HepG2 (cell line): ENCODE results near the gene SALL2. TPM values are rescaled to one million over a fixed set of nuclear protein-coding genes. Genes with fewer than 3 reads are reported as not detected.

Source experiments
- CEBPB ChIP-seq: IDR thresholded peaks from 2 replicates; pipeline ENCODE4 v1.6.1; 2011; ENCODE audit warnings: low read depth, low read length, improper control_type of control experiment, borderline replicate concordance
- IRX3 ChIP-seq: sonication (generic); formaldehyde crosslinking; IDR thresholded peaks from 2 replicates; pipeline ENCODE4 v1.8.1; 2023; ENCODE audit warnings: mild to moderate bottlenecking, low read depth, missing genetic modification reagents, borderline replicate concordance
- KDM4B ChIP-seq: sonication (generic); formaldehyde crosslinking; IDR thresholded peaks from 2 replicates; pipeline ENCODE4 v1.4.0; 2020; ENCODE audit warnings: missing genetic modification reagents
- SKI ChIP-seq: fragments of 450-650 bp; IDR thresholded peaks from one replicate; pipeline ENCODE4 v1.6.1; 2018; ENCODE audit warnings: mild to moderate bottlenecking; ENCODE audit not compliant: partially characterized antibody
- SMAD9 ChIP-seq: sonication (generic); formaldehyde crosslinking; IDR thresholded peaks from 2 replicates; pipeline ENCODE4 v1.5.1; 2020; ENCODE audit warnings: mild to moderate bottlenecking, missing genetic modification reagents
- SMARCE1 ChIP-seq: fragments of 450-650 bp; IDR thresholded peaks from 2 replicates; pipeline ENCODE4 v1.6.1; 2017; ENCODE audit warnings: borderline replicate concordance
- TOE1 ChIP-seq: sonication (generic); formaldehyde crosslinking; IDR thresholded peaks from 2 replicates; pipeline ENCODE4 v1.4.0; 2020; ENCODE audit warnings: mild to moderate bottlenecking, missing genetic modification reagents
- YY1 ChIP-seq: IDR thresholded peaks from 2 replicates; pipeline ENCODE4 v1.6.1; 2011; ENCODE audit warnings: low read length, low read depth, moderate library complexity, mild to moderate bottlenecking; ENCODE audit not compliant: insufficient read depth, insufficient replicate concordance
- ZC3H4 ChIP-seq: sonication (generic); formaldehyde crosslinking; IDR thresholded peaks from 2 replicates; pipeline ENCODE4 v1.4.0; 2020; ENCODE audit warnings: missing genetic modification reagents, borderline replicate concordance
- ZNF512B ChIP-seq: sonication (generic); formaldehyde crosslinking; IDR thresholded peaks from 2 replicates; pipeline ENCODE4 v1.5.1; 2020; ENCODE audit warnings: missing genetic modification reagents, mild to moderate bottlenecking, borderline replicate concordance
- ZNF513 ChIP-seq: sonication (generic); formaldehyde crosslinking; conservative IDR thresholded peaks from 2 replicates; pipeline ENCODE4 v1.5.0; 2020; ENCODE audit warnings: missing genetic modification reagents
- ZNF543 ChIP-seq: sonication (generic); formaldehyde crosslinking; IDR thresholded peaks from 2 replicates; pipeline ENCODE4 v1.4.0; 2020; ENCODE audit warnings: mild to moderate bottlenecking, missing genetic modification reagents
- polyA plus RNA-seq, 8 experiments: library from polyadenylated mRNA; depleted of rRNA in 3 of 8; stranded (reverse) in 7 of 8; unstranded in 1 of 8; fragments of >200 nt; fragmentation: Illumina TruSeq in 4 of 8; extraction: Trizol in 4 of 8; gene quantifications; 2 replicates each; pipeline versions ENCODE4 v1.2.1 to v1.2.3, GENCODE V29; 2011 to 2016; ENCODE audit warnings: low read depth in 4 of 8, missing spikeins in 1 of 8, mixed read lengths in 1 of 8; ENCODE audit not compliant: insufficient read depth in 1 of 8
- total RNA-seq, 5 experiments: library from RNA; depleted of rRNA; stranded (reverse); fragments of >200 nt; fragmentation: Illumina TruSeq; extraction: Trizol; gene quantifications; 2 replicates each; pipeline ENCODE4 v1.2.3, GENCODE V29; 2016; ENCODE audit warnings: low read depth in 1 of 5
- TF ChIP-seq, protein P1 (sequence below): sonication (generic); formaldehyde crosslinking; IDR thresholded peaks from 2 replicates; pipeline ENCODE4 v1.5.1; 2020; ENCODE audit warnings: mild to moderate bottlenecking, missing genetic modification reagents, moderate library complexity
- TF ChIP-seq, protein P2 (sequence below): sonication (generic); formaldehyde crosslinking; IDR thresholded peaks from 2 replicates; pipeline ENCODE4 v1.4.0; 2020; ENCODE audit warnings: missing genetic modification reagents
- TF ChIP-seq, protein P3 (sequence below): sonication (generic); formaldehyde crosslinking; IDR thresholded peaks from 2 replicates; pipeline ENCODE4 v1.4.0; 2020; ENCODE audit warnings: missing genetic modification reagents

The SALL2 gene
- total and polyA plus RNA-seq, 2 of the 13 experiments (the other 11 are each of a cell fraction or from before 2014, with no cell fraction given): 4.9 to 5.8 TPM

- TF ChIP-seq, protein P1, sequence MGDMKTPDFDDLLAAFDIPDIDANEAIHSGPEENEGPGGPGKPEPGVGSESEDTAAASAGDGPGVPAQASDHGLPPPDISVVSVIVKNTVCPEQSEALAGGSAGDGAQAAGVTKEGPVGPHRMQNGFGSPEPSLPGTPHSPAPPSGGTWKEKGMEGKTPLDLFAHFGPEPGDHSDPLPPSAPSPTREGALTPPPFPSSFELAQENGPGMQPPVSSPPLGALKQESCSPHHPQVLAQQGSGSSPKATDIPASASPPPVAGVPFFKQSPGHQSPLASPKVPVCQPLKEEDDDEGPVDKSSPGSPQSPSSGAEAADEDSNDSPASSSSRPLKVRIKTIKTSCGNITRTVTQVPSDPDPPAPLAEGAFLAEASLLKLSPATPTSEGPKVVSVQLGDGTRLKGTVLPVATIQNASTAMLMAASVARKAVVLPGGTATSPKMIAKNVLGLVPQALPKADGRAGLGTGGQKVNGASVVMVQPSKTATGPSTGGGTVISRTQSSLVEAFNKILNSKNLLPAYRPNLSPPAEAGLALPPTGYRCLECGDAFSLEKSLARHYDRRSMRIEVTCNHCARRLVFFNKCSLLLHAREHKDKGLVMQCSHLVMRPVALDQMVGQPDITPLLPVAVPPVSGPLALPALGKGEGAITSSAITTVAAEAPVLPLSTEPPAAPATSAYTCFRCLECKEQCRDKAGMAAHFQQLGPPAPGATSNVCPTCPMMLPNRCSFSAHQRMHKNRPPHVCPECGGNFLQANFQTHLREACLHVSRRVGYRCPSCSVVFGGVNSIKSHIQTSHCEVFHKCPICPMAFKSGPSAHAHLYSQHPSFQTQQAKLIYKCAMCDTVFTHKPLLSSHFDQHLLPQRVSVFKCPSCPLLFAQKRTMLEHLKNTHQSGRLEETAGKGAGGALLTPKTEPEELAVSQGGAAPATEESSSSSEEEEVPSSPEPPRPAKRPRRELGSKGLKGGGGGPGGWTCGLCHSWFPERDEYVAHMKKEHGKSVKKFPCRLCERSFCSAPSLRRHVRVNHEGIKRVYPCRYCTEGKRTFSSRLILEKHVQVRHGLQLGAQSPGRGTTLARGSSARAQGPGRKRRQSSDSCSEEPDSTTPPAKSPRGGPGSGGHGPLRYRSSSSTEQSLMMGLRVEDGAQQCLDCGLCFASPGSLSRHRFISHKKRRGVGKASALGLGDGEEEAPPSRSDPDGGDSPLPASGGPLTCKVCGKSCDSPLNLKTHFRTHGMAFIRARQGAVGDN (CRISPR knock-in tag): peak; percentile 99
- TF ChIP-seq ZNF512B (CRISPR knock-in tag): no peak
- peak; percentile 100 for TF ChIP-seq YY1
- no peak; the same call in 1 of the 2 replicates for TF ChIP-seq TOE1 (CRISPR knock-in tag)
- TF ChIP-seq SMAD9 (CRISPR knock-in tag): peak; percentile 64; the same call in 1 of the 2 replicates
- no peak for TF ChIP-seq CEBPB
- TF ChIP-seq KDM4B: peak; percentile 84
- TF ChIP-seq IRX3 (CRISPR knock-in tag): peak; percentile 89
- TF ChIP-seq ZC3H4 (CRISPR knock-in tag): 0 out of 2 replicates have a peak, but pooled peaks have one; percentile 45
- TF ChIP-seq ZNF513: no peak
- no peak for TF ChIP-seq ZNF543 (CRISPR knock-in tag)
- TF ChIP-seq, protein P2, sequence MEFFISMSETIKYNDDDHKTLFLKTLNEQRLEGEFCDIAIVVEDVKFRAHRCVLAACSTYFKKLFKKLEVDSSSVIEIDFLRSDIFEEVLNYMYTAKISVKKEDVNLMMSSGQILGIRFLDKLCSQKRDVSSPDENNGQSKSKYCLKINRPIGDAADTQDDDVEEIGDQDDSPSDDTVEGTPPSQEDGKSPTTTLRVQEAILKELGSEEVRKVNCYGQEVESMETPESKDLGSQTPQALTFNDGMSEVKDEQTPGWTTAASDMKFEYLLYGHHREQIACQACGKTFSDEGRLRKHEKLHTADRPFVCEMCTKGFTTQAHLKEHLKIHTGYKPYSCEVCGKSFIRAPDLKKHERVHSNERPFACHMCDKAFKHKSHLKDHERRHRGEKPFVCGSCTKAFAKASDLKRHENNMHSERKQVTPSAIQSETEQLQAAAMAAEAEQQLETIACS (CRISPR knock-in tag): peak; percentile 40
- TF ChIP-seq SKI: no peak
- TF ChIP-seq, protein P3, sequence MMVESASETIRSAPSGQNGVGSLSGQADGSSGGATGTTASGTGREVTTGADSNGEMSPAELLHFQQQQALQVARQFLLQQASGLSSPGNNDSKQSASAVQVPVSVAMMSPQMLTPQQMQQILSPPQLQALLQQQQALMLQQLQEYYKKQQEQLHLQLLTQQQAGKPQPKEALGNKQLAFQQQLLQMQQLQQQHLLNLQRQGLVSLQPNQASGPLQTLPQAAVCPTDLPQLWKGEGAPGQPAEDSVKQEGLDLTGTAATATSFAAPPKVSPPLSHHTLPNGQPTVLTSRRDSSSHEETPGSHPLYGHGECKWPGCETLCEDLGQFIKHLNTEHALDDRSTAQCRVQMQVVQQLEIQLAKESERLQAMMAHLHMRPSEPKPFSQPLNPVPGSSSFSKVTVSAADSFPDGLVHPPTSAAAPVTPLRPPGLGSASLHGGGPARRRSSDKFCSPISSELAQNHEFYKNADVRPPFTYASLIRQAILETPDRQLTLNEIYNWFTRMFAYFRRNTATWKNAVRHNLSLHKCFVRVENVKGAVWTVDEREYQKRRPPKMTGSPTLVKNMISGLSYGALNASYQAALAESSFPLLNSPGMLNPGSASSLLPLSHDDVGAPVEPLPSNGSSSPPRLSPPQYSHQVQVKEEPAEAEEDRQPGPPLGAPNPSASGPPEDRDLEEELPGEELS (CRISPR knock-in tag): peak; percentile 52; the same call in 1 of the 2 replicates
- no peak for TF ChIP-seq SMARCE1
Observed at GRCh38 chr14:21510735-21511657, 15.2 kb downstream of the SALL2 start, which contains the start of gene METTL3 (continued).
